Mammary epithelial cell (primary cell): Measurements from ENCODE around the gene SPAG16.

Experiments
- CTCF ChIP-seq, 2 donors: IDR thresholded peaks in 1 of 2; conservative IDR thresholded peaks in 1 of 2; 2 replicates each; pipeline ENCODE4 v1.5.1; 2011 to 2012; ENCODE audit warnings: inconsistent platforms in 2 of 2, low read length in 2 of 2, mild to moderate bottlenecking in 2 of 2, control low read depth in 1 of 2, low read depth in 1 of 2; ENCODE audit not compliant: insufficient read depth in 1 of 2; ENCODE audit errors: extremely low read depth in 1 of 2
- EZH2 ChIP-seq: IDR thresholded peaks from 2 replicates; pipeline ENCODE4 v1.6.1; 2012; ENCODE audit warnings: low read length, inconsistent platforms, borderline replicate concordance

- TF ChIP-seq CTCF (conservative IDR thresholded peaks at IDR 0.05 in 1 of 2, IDR thresholded peaks at IDR 0.05 in 1 of 2; ENCODE audit: extremely low read depth in 1 of 2, insufficient read depth in 1 of 2, low read depth in 1 of 2, low read length in 2 of 2), result no peak
- no peak for TF ChIP-seq EZH2
These were observed 577.4 kb downstream of the SPAG16 start for GRCh38 chr2:213861638-213862037.
